LNCAP (cell line): ENCODE measurements around the gene LYPD4.

Source experiments
- CTCF ChIP-seq: fragments of 450-650 bp; IDR thresholded peaks from 2 replicates; pipeline ENCODE4 v1.5.1; 2017; ENCODE audit warnings: mild to moderate bottlenecking

Gene LYPD4

GRCh38 chr19:41792513-41793413, 51.7 kb downstream of the LYPD4 start:
- TF ChIP-seq CTCF, result peak; percentile 70
